Measurements from ENCODE around the gene CRYGN.

The CRYGN gene

GRCh38 chr7:151437866-151438516, 1.9 kb downstream of the CRYGN start:
- no peak for DNase-seq

GRCh38 chr7:151437159-151437553, 2.8 kb downstream of the CRYGN start:
- no peak for DNase-seq

- no peak for DNase-seq
Observed at GRCh38 chr7:151436446-151437158, 3.3 kb downstream of the CRYGN start.

GRCh38 chr7:151435971-151436370, 4.0 kb downstream of the CRYGN start:
- no peak for DNase-seq

GRCh38 chr7:151435103-151435916, 4.6 kb downstream of the CRYGN start:
- no peak for DNase-seq

- DNase-seq: no peak
Observed at GRCh38 chr7:151434549-151434948, 5.4 kb downstream of the CRYGN start.

GRCh38 chr7:151433721-151434400, 6.1 kb downstream of the CRYGN start:
- no peak for DNase-seq

GRCh38 chr7:151432658-151433521, 7.1 kb downstream of the CRYGN start:
- DNase-seq: peak; percentile 58

- no peak for DNase-seq
Observed at GRCh38 chr7:151431768-151432311, 8.1 kb downstream of the CRYGN start.

- DNase-seq: no peak
Observed at GRCh38 chr7:151431281-151431767, 8.6 kb downstream of the CRYGN start.

- no peak for DNase-seq
Observed at GRCh38 chr7:151430391-151431205, 9.3 kb downstream of the CRYGN start.

GRCh38 chr7:151429560-151430331, 10.2 kb downstream of the CRYGN start:
- peak; percentile 87 for DNase-seq

GRCh38 chr7:151429237-151429559, 10.7 kb downstream of the CRYGN start:
- DNase-seq: no peak

- DNase-seq: no peak
Observed at GRCh38 chr7:151428378-151429236, 11.3 kb downstream of the CRYGN start.

GRCh38 chr7:151427705-151428377, 12.1 kb downstream of the CRYGN start:
- DNase-seq: no peak

- DNase-seq: no peak
Observed at GRCh38 chr7:151426904-151427704, 12.8 kb downstream of the CRYGN start.

- no peak for DNase-seq
Observed at GRCh38 chr7:151426441-151426903, 13.5 kb downstream of the CRYGN start.

Measured in central memory CD4-positive, alpha-beta T cell (primary cell).